Cardiac muscle cell (in vitro differentiated cells and primary cell): ENCODE data around the gene FCHSD2. TPM values are rescaled to one million over a fixed set of nuclear protein-coding genes. Genes with fewer than 3 reads are reported as not detected.

Experiments used
- DNase-seq, 2 donors: peaks; one replicate each; pipeline versions ENCODE4 v3.0.0 to v3.0.0-alpha.2; 2010 to 2017; ENCODE audit warnings: low read depth in 1 of 2, low spot score in 1 of 2
- H3K27ac ChIP-seq: fragments of 200-600 bp; sonication (generic); 2 replicates; pipeline ENCODE4 v1.5.1; 2016
- H3K27me3 ChIP-seq: fragments of 200-600 bp; sonication (generic); 2 replicates; pipeline ENCODE4 v1.6.0; 2016; ENCODE audit warnings: control low read depth
- H3K36me3 ChIP-seq: fragments of 200-600 bp; sonication (generic); 2 replicates; pipeline ENCODE4 v1.5.1; 2016; ENCODE audit warnings: control low read depth
- H3K4me1 ChIP-seq: fragments of 200-600 bp; sonication (generic); 2 replicates; pipeline ENCODE4 v1.8.1; 2017; ENCODE audit warnings: low read depth, mild to moderate bottlenecking, mixed run types
- H3K4me3 ChIP-seq: fragments of 200-600 bp; sonication (generic); 2 replicates; pipeline ENCODE4 v1.5.1; 2016; ENCODE audit warnings: mild to moderate bottlenecking
- H3K9me3 ChIP-seq: fragments of 200-600 bp; sonication (generic); 2 replicates; pipeline ENCODE4 v1.5.1; 2017; ENCODE audit warnings: low read depth, mild to moderate bottlenecking, control low read depth
- polyA plus RNA-seq: library from polyadenylated mRNA; unstranded; fragments of >200 nt; fragmentation: Nextera tagmentation; extraction: Ambion mirVana; gene quantifications from 2 replicates; pipeline ENCODE4 v1.2.1, GENCODE V29; 2016
- total RNA-seq: library from RNA; depleted of rRNA; stranded (reverse); fragments of >200 nt; gene quantifications from 2 replicates; pipeline ENCODE4 v1.2.3, GENCODE V29; 2016
- TF ChIP-seq, protein P1 (sequence below): IDR thresholded peaks from 2 replicates; pipeline ENCODE4 v1.5.1; 2012; ENCODE audit warnings: low read depth, mild to moderate bottlenecking, low read length

The FCHSD2 gene
- total and polyA plus RNA-seq, 2 experiments from 2014 or later = 12.3 to 16.9 TPM

DNA sequence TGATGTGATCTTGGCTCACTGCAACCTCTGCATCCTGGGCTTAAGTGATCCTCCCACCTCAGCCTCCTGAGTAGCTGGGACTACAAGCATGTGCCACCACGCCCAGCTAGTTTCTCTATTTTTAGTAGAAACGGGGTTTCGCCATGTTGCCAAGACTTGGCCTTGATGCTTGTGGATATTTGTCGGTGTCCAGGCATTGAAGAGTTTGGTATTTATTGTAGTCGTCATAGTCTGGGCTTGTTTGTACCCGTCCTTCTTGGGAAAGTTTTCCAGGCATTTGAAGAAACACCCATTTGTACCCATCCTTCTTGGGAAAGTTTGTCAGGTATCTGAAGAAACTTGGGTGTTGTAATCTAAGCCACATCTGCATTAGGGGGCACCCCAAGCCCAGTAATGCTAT is 28.7 kb downstream of the FCHSD2 start:
- Histone ChIP-seq H3K27me3 (no peaks in the 10 kb centered on the region), H3K27ac (no peak overlapping the region)
- TF ChIP-seq, protein P1, sequence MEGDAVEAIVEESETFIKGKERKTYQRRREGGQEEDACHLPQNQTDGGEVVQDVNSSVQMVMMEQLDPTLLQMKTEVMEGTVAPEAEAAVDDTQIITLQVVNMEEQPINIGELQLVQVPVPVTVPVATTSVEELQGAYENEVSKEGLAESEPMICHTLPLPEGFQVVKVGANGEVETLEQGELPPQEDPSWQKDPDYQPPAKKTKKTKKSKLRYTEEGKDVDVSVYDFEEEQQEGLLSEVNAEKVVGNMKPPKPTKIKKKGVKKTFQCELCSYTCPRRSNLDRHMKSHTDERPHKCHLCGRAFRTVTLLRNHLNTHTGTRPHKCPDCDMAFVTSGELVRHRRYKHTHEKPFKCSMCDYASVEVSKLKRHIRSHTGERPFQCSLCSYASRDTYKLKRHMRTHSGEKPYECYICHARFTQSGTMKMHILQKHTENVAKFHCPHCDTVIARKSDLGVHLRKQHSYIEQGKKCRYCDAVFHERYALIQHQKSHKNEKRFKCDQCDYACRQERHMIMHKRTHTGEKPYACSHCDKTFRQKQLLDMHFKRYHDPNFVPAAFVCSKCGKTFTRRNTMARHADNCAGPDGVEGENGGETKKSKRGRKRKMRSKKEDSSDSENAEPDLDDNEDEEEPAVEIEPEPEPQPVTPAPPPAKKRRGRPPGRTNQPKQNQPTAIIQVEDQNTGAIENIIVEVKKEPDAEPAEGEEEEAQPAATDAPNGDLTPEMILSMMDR = no peak

DNA sequence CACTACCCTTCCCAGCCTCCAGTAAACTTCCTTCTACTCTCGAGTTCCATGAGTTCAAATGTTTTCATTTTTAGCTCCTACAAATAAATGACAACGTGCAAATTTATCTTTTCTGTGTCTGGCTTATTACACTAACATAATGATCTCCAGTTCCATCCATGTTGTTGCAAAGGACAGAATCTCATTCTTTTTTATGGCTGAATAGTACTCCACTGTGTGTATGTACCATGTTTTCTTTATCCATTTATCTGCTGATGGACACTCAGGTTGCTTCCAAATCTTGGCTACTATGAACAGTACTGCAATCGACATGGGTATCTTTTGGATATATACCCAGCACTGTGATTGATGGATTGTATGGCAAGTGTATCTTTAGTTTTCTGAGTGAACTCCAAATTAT is 34.5 kb downstream of the FCHSD2 start:
- Histone ChIP-seq H3K4me1 (no peaks in the 10 kb centered on the region), H3K27me3 (no peaks in the 10 kb centered on the region), H3K4me3 (no peak overlapping the region), H3K27ac (no peak overlapping the region), H3K9me3 (no peaks in the 10 kb centered on the region), H3K36me3 (no peaks in the 10 kb centered on the region)
- no peak for DNase-seq
- TF ChIP-seq, protein P1 = no peak

More for the DNA sequence above, 28.7 kb downstream of the FCHSD2 start:
- no peaks in the 10 kb centered on the region for H3K36me3 ChIP-seq
- H3K4me3 ChIP-seq = no peak overlapping the region
- H3K4me1 ChIP-seq = no peaks in the 10 kb centered on the region
- H3K9me3 ChIP-seq = no peaks in the 10 kb centered on the region
- no peak for DNase-seq

DNA sequence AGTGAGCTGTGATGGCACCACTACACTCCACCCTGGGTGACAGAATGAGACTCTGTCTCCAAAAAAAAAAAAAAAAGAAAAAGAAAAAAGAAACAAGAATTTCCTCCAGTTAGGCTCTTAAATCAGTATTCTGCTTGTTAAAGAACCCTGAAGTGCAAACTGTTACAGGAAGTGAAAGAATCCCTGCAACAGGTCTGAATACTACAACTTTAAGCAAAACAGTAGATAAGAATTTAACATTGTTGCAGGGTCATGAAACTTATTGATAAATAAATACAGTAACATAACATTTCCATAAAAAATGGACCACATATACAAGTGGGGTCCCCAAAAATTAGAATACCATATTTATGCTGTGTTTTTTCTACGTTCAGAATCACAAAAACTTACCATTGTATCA is 35.8 kb downstream of the FCHSD2 start:
- H3K4me1 ChIP-seq = no peaks in the 10 kb centered on the region
- DNase-seq = no peak
- no peak overlapping the region for H3K27ac ChIP-seq
- TF ChIP-seq, protein P1 = no peak
- no peak overlapping the region for H3K4me3 ChIP-seq
- H3K36me3 ChIP-seq = no peaks in the 10 kb centered on the region
- H3K27me3 ChIP-seq = no peaks in the 10 kb centered on the region
- no peaks in the 10 kb centered on the region for H3K9me3 ChIP-seq

DNA sequence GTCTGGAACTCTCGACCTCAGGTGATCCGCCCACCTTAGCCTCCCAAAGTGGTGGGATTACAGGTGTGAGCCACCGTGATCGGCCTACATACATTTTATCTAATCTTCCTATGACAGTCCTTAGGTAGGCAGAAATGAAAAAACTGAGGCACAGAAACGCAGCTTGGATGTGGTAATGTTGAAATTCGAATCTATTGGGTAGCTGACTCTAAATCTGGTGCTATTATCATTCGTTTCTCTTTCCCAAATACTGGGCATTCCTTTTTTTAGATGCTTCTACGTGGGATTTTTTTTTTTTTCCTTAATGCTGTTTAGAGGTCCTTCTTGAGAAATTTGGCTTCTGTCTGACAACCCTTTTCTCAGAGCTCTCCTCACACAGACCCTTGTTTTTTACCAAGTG is 41.5 kb downstream of the FCHSD2 start:
- Histone ChIP-seq H3K27me3 (no peaks in the 10 kb centered on the region), H3K36me3 (no peaks in the 10 kb centered on the region), H3K4me1 (peaks cover 5% of the 10 kb centered on the region), H3K27ac (no peak overlapping the region), H3K9me3 (no peaks in the 10 kb centered on the region), H3K4me3 (no peak overlapping the region)
- TF ChIP-seq, protein P1 = no peak
- no peak for DNase-seq

DNA sequence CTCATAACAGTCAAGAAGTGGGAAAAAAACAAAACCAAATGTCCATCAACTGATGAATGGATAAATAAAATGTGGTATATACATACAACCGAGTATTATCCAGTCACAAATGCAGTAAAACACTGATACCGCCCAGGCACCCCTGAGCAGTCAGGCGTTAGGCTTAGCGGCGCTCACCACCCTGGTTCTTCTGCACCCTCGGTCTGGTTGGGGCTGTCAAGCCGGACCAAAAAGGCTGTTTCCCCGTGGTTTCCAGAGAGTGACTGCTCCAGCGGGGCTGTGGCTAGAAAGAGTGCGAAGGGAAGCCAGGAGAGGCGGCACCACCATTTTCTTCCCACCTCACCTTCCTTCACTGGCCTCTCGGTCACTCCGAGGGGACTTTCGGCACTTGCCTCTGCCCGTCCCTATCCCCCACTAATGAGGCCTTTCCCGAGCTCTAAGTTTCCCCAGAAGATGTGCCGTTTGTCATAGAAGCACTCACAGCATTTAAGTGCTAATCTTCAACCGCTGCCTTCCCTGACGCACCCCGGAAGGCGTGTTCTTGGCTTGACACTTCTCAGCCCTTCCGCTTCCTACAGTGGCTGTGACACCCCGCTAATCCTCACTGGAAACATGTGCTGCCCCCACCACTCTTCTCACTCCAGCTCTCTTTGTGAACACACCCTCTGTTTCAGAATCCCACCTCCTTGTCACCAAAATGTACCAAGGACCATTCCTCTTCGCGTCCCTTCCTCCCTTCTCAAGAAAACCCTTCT is 42.4 kb downstream of the FCHSD2 start:
- no peak overlapping the region for H3K27ac ChIP-seq
- no peak for DNase-seq
- H3K4me3 ChIP-seq = no peak overlapping the region
- peaks cover 8% of the 10 kb centered on the region for H3K4me1 ChIP-seq
- TF ChIP-seq, protein P1 = no peak
- no peaks in the 10 kb centered on the region for H3K27me3 ChIP-seq
- no peaks in the 10 kb centered on the region for H3K9me3 ChIP-seq
- no peaks in the 10 kb centered on the region for H3K36me3 ChIP-seq
